ENCODE data around the gene ZBTB22.

- TF ChIP-seq POLR2A (IDR thresholded peaks at IDR 0.05) = no peak
- no peak for TF ChIP-seq CTCF (IDR thresholded peaks at IDR 0.05)
- no peak for TF ChIP-seq EP300 (IDR thresholded peaks at IDR 0.05)
These were observed 18.7 kb downstream of the ZBTB22 start, which contains the start of gene RGL2 for GRCh38 chr6:33298773-33299236.
